ENCODE measurements around the gene NTN1.

Gene NTN1

GRCh38 chr17:9132944-9133610 is 111.8 kb downstream of the NTN1 start:
- no peak for TF ChIP-seq Cebpa-rat (IDR thresholded peaks at IDR 0.05)

GRCh38 chr17:9138161-9138717 is 116.9 kb downstream of the NTN1 start:
- no peaks in the 10 kb centered on the region for H4K20me1 ChIP-seq
- no peak overlapping the region for H3K9ac ChIP-seq
- no peaks in the 10 kb centered on the region for H3K4me1 ChIP-seq
- no peaks in the 10 kb centered on the region for H3K9me3 ChIP-seq
- H3K27me3 ChIP-seq = no peaks in the 10 kb centered on the region
- no peak overlapping the region for H3K4me3 ChIP-seq
- no peak overlapping the region for H3K27ac ChIP-seq
- no peak overlapping the region for H3K4me2 ChIP-seq
- no peaks in the 10 kb centered on the region for H3K36me3 ChIP-seq
- TF ChIP-seq Cebpa-rat (IDR thresholded peaks at IDR 0.05) = no peak

More at GRCh38 chr17:9132944-9133610, 111.8 kb downstream of the NTN1 start:
- Histone ChIP-seq H3K4me2 (no peak overlapping the region), H3K4me3 (no peak overlapping the region), H3K36me3 (no peaks in the 10 kb centered on the region), H3K9ac (no peak overlapping the region), H3K4me1 (no peaks in the 10 kb centered on the region), H3K27ac (no peak overlapping the region), H3K9me3 (no peaks in the 10 kb centered on the region), H3K27me3 (no peaks in the 10 kb centered on the region), H4K20me1 (no peaks in the 10 kb centered on the region)

- Histone ChIP-seq H3K27ac (no peak overlapping the region), H3K9ac (no peak overlapping the region), H3K36me3 (no peaks in the 10 kb centered on the region), H3K4me1 (no peaks in the 10 kb centered on the region), H4K20me1 (no peaks in the 10 kb centered on the region), H3K4me3 (no peak overlapping the region), H3K9me3 (no peaks in the 10 kb centered on the region), H3K4me2 (no peak overlapping the region), H3K27me3 (no peaks in the 10 kb centered on the region)
- TF ChIP-seq Cebpa-rat (IDR thresholded peaks at IDR 0.05) = no peak
Measured at GRCh38 chr17:9139695-9140094, 118.4 kb downstream of the NTN1 start.

GRCh38 chr17:9140550-9141424 is 119.5 kb downstream of the NTN1 start:
- H3K27me3 ChIP-seq = no peaks in the 10 kb centered on the region

GRCh38 chr17:9141425-9141753 is 120.1 kb downstream of the NTN1 start:
- H3K4me2 ChIP-seq = no peak overlapping the region
- H3K4me3 ChIP-seq = no peak overlapping the region
- H3K27ac ChIP-seq = no peak overlapping the region
- H3K9ac ChIP-seq = no peak overlapping the region
- H3K27me3 ChIP-seq = no peaks in the 10 kb centered on the region
- H3K9me3 ChIP-seq = no peaks in the 10 kb centered on the region
- no peaks in the 10 kb centered on the region for H4K20me1 ChIP-seq
- no peaks in the 10 kb centered on the region for H3K4me1 ChIP-seq
- no peak for TF ChIP-seq Cebpa-rat (IDR thresholded peaks at IDR 0.05)
- H3K36me3 ChIP-seq = no peaks in the 10 kb centered on the region

More at GRCh38 chr17:9140550-9141424, 119.5 kb downstream of the NTN1 start:
- no peak overlapping the region for H3K4me2 ChIP-seq
- no peak overlapping the region for H3K27ac ChIP-seq
- no peak overlapping the region for H3K9ac ChIP-seq
- H3K36me3 ChIP-seq = no peaks in the 10 kb centered on the region
- H3K4me1 ChIP-seq = no peaks in the 10 kb centered on the region
- no peak for TF ChIP-seq Cebpa-rat (IDR thresholded peaks at IDR 0.05)
- no peaks in the 10 kb centered on the region for H3K9me3 ChIP-seq
- H3K4me3 ChIP-seq = no peak overlapping the region
- no peaks in the 10 kb centered on the region for H4K20me1 ChIP-seq

- H3K36me3 ChIP-seq = no peaks in the 10 kb centered on the region
- H4K20me1 ChIP-seq = no peaks in the 10 kb centered on the region
- no peak overlapping the region for H3K9ac ChIP-seq
- no peak overlapping the region for H3K4me3 ChIP-seq
- H3K4me2 ChIP-seq = no peak overlapping the region
- H3K9me3 ChIP-seq = no peaks in the 10 kb centered on the region
- H3K4me1 ChIP-seq = no peaks in the 10 kb centered on the region
- TF ChIP-seq Cebpa-rat (IDR thresholded peaks at IDR 0.05) = no peak
- H3K27ac ChIP-seq = no peak overlapping the region
- H3K27me3 ChIP-seq = no peaks in the 10 kb centered on the region
Measured at GRCh38 chr17:9142772-9143494, 121.6 kb downstream of the NTN1 start.

GRCh38 chr17:9144502-9145249 is 123.4 kb downstream of the NTN1 start:
- H3K27me3 ChIP-seq = no peaks in the 10 kb centered on the region
- no peak for TF ChIP-seq Cebpa-rat (IDR thresholded peaks at IDR 0.05)

GRCh38 chr17:9146064-9146463 is 124.8 kb downstream of the NTN1 start:
- Histone ChIP-seq H3K36me3 (no peaks in the 10 kb centered on the region), H3K27ac (no peak overlapping the region), H3K4me1 (no peaks in the 10 kb centered on the region), H3K27me3 (no peaks in the 10 kb centered on the region), H3K4me2 (no peak overlapping the region), H3K9ac (no peak overlapping the region), H3K9me3 (no peaks in the 10 kb centered on the region), H4K20me1 (no peaks in the 10 kb centered on the region), H3K4me3 (no peak overlapping the region)
- no peak for TF ChIP-seq Cebpa-rat (IDR thresholded peaks at IDR 0.05)

More at GRCh38 chr17:9144502-9145249, 123.4 kb downstream of the NTN1 start:
- no peaks in the 10 kb centered on the region for H4K20me1 ChIP-seq
- H3K4me1 ChIP-seq = no peaks in the 10 kb centered on the region
- no peak overlapping the region for H3K4me3 ChIP-seq
- no peak overlapping the region for H3K4me2 ChIP-seq
- H3K36me3 ChIP-seq = no peaks in the 10 kb centered on the region
- no peak overlapping the region for H3K9ac ChIP-seq
- H3K9me3 ChIP-seq = no peaks in the 10 kb centered on the region
- H3K27ac ChIP-seq = no peak overlapping the region

- 0 out of 2 replicates have a peak, but pooled peaks cover 10% of the 10 kb centered on the region for H3K9me3 ChIP-seq
- H3K27ac ChIP-seq = no peak overlapping the region
- no peak overlapping the region for H3K4me2 ChIP-seq
- H3K27me3 ChIP-seq = no peaks in the 10 kb centered on the region
- H3K36me3 ChIP-seq = no peaks in the 10 kb centered on the region
- no peaks in the 10 kb centered on the region for H4K20me1 ChIP-seq
- H3K4me1 ChIP-seq = no peaks in the 10 kb centered on the region
- TF ChIP-seq Cebpa-rat (IDR thresholded peaks at IDR 0.05) = no peak
- no peak overlapping the region for H3K9ac ChIP-seq
- no peak overlapping the region for H3K4me3 ChIP-seq
Measured at GRCh38 chr17:9148905-9149525, 127.7 kb downstream of the NTN1 start.
